AG09309 (cell line): ENCODE data around the gene RNF207.
A peak's percentile ranks its signal among the peaks of the same experiment; 100 is the strongest.

ENCODE experiments used
- DNase-seq: peaks from one replicate; pipeline ENCODE4 v3.0.0-alpha.2; 2010; ENCODE audit warnings: low read depth
- H3K4me3 ChIP-seq: 2 replicates; pipeline ENCODE4 v1.5.1; 2011; ENCODE audit warnings: mild to moderate bottlenecking, low read depth, low read length, moderate library complexity; ENCODE audit not compliant: control insufficient read depth
- CTCF ChIP-seq: IDR thresholded peaks from 2 replicates; pipeline ENCODE4 v1.5.1; 2011; ENCODE audit warnings: mild to moderate bottlenecking, low read depth, low read length, inconsistent platforms; ENCODE audit not compliant: insufficient read depth, control insufficient read depth; ENCODE audit errors: missing control alignments

RNF207 gene

GRCh38 chr1:6245869-6246496, 40.1 kb downstream of the RNF207 start:
- no peak for TF ChIP-seq CTCF
- H3K4me3 ChIP-seq: no peak overlapping the region; the same call in 1 of the 2 replicates
- no peak for DNase-seq

GRCh38 chr1:6246497-6247467, 40.9 kb downstream of the RNF207 start:
- peak; percentile 96 for TF ChIP-seq CTCF
- H3K4me3 ChIP-seq: no peak overlapping the region
- no peak for DNase-seq

- no peak for DNase-seq
- H3K4me3 ChIP-seq: no peak overlapping the region
- TF ChIP-seq CTCF: no peak
Measured at GRCh38 chr1:6247651-6248050, 41.7 kb downstream of the RNF207 start.

- H3K4me3 ChIP-seq: no peak overlapping the region
Measured at GRCh38 chr1:6248161-6248776, 42.4 kb downstream of the RNF207 start.

GRCh38 chr1:6248932-6249738, 43.2 kb downstream of the RNF207 start:
- DNase-seq: no peak
- TF ChIP-seq CTCF: no peak
- no peak overlapping the region for H3K4me3 ChIP-seq

More at GRCh38 chr1:6248161-6248776, 42.4 kb downstream of the RNF207 start:
- no peak for TF ChIP-seq CTCF
- DNase-seq: no peak
